Hepatocyte (in vitro differentiated cells): ENCODE data around the gene C16orf86. TPM values are rescaled to one million over a fixed set of nuclear protein-coding genes. Genes with fewer than 3 reads are reported as not detected.

ENCODE experiments used
- DNase-seq: peaks from one replicate; pipeline ENCODE4 v3.0.0-alpha.2; 2016; ENCODE audit warnings: low spot score
- H2AFZ ChIP-seq: fragments of 200-600 bp; sonication (generic); 2 replicates; pipeline ENCODE4 v1.6.0; 2016; ENCODE audit warnings: antibody characterized with exemption, mild to moderate bottlenecking
- H3K27ac ChIP-seq: fragments of 200-600 bp; sonication (generic); 2 replicates; pipeline ENCODE4 v1.5.1; 2016; ENCODE audit warnings: mild to moderate bottlenecking
- H3K27me3 ChIP-seq: fragments of 200-600 bp; sonication (generic); 2 replicates; pipeline ENCODE4 v1.6.1; 2016
- H3K36me3 ChIP-seq: fragments of 200-600 bp; sonication (generic); replicated peaks from 2 replicates; pipeline ENCODE4 v1.5.1; 2016; ENCODE audit warnings: low read depth; ENCODE audit not compliant: insufficient read depth
- H3K4me1 ChIP-seq: fragments of 200-600 bp; sonication (generic); 2 replicates; pipeline ENCODE4 v1.5.1; 2016; ENCODE audit warnings: mild to moderate bottlenecking, moderate library complexity; ENCODE audit not compliant: insufficient read depth
- H3K4me2 ChIP-seq: fragments of 200-600 bp; sonication (generic); 2 replicates; pipeline ENCODE4 v1.6.0; 2016
- H3K4me3 ChIP-seq: fragments of 200-600 bp; sonication (generic); 2 replicates; pipeline ENCODE4 v1.5.1; 2016; ENCODE audit warnings: mild to moderate bottlenecking
- H3K79me2 ChIP-seq: fragments of 200-600 bp; sonication (generic); 2 replicates; pipeline ENCODE4 v1.6.0; 2017; ENCODE audit warnings: mild to moderate bottlenecking
- H3K9me2 ChIP-seq: fragments of 200-600 bp; sonication (generic); replicated peaks from 2 replicates; pipeline ENCODE4 v1.6.0; 2017; ENCODE audit warnings: mild to moderate bottlenecking; ENCODE audit not compliant: insufficient read depth
- H3K9me3 ChIP-seq: fragments of 200-600 bp; sonication (generic); 2 replicates; pipeline ENCODE4 v1.5.1; 2016; ENCODE audit warnings: low read depth, mild to moderate bottlenecking
- H4K20me1 ChIP-seq: fragments of 200-600 bp; sonication (generic); 2 replicates; pipeline ENCODE4 v1.6.0; 2016; ENCODE audit warnings: mild to moderate bottlenecking; ENCODE audit not compliant: insufficient read depth, poor library complexity, severe bottlenecking
- CTCF ChIP-seq: fragments of 200-600 bp; sonication (generic); IDR thresholded peaks from 2 replicates; pipeline ENCODE4 v1.5.1; 2016; ENCODE audit warnings: antibody characterized with exemption, mild to moderate bottlenecking; ENCODE audit not compliant: poor library complexity
- EZH2 ChIP-seq: fragments of 200-600 bp; sonication (generic); IDR thresholded peaks from 2 replicates; pipeline ENCODE4 v1.6.1; 2016; ENCODE audit warnings: antibody characterized with exemption, mild to moderate bottlenecking, borderline replicate concordance
- EZH2phosphoT487 ChIP-seq: fragments of 200-600 bp; sonication (generic); IDR thresholded peaks from one replicate; pipeline ENCODE4 v1.6.1; 2018; ENCODE audit warnings: antibody characterized with exemption, mild to moderate bottlenecking, low read depth, moderate library complexity; ENCODE audit not compliant: unreplicated experiment, severe bottlenecking
- WGBS: methylation state at CpG from one replicate; pipeline ENCODE4 v1.1.6; 2016; ENCODE audit warnings: low lambda C conversion rate; ENCODE audit errors: missing lambda C conversion rate; 5-methylcytosine and 5-hydroxymethylcytosine counted together
- polyA plus RNA-seq: library from polyadenylated mRNA; unstranded; fragments of >200 nt; fragmentation: Nextera tagmentation; extraction: Ambion mirVana; gene quantifications from 2 replicates; pipeline ENCODE4 v1.2.1, GENCODE V29; 2016
- total RNA-seq: library from RNA; depleted of rRNA; stranded (reverse); fragments of >200 nt; gene quantifications from 2 replicates; pipeline ENCODE4 v1.2.3, GENCODE V29; 2014

Gene C16orf86
- total and polyA plus RNA-seq, 2 experiments from 2014 or later: 2.3 to 4.1 TPM

GRCh38 chr16:67675579-67675935, 8.9 kb downstream of the C16orf86 start:
- Histone ChIP-seq H3K27ac (no peak overlapping the region), H3K4me3 (no peak overlapping the region), H3K9me3 (no peaks in the 10 kb centered on the region), H3K36me3 (no peaks in the 10 kb centered on the region), H3K27me3 (no peaks in the 10 kb centered on the region), H3K79me2 (no peaks in the 10 kb centered on the region), H4K20me1 (no peaks in the 10 kb centered on the region), H3K9me2 (no peaks in the 10 kb centered on the region), H2AFZ (no peak overlapping the region), H3K4me1 (peaks cover 7% of the 10 kb centered on the region), H3K4me2 (no peak overlapping the region)
- TF ChIP-seq EZH2: no peak
- TF ChIP-seq EZH2phosphoT487: no peak
- no peak for TF ChIP-seq CTCF
- 98% methylated on average over 17 of the region's 17 CpGs for WGBS
- DNase-seq: no peak

GRCh38 chr16:67675999-67676398, 9.4 kb downstream of the C16orf86 start:
- Histone ChIP-seq H3K27me3 (no peaks in the 10 kb centered on the region), H2AFZ (no peak overlapping the region), H3K79me2 (no peaks in the 10 kb centered on the region), H3K36me3 (no peaks in the 10 kb centered on the region), H3K4me1 (peaks cover 7% of the 10 kb centered on the region), H3K9me3 (no peaks in the 10 kb centered on the region), H3K4me3 (no peak overlapping the region), H3K27ac (no peak overlapping the region), H3K9me2 (no peaks in the 10 kb centered on the region), H3K4me2 (no peak overlapping the region), H4K20me1 (no peaks in the 10 kb centered on the region)
- TF ChIP-seq EZH2phosphoT487 (no peak), EZH2 (no peak), CTCF (no peak)
- DNase-seq: no peak
- WGBS: 98% methylated on average over 7 of the region's 7 CpGs

GRCh38 chr16:67676516-67676915, 9.9 kb downstream of the C16orf86 start:
- Histone ChIP-seq H3K36me3 (no peaks in the 10 kb centered on the region), H3K79me2 (no peaks in the 10 kb centered on the region), H3K4me1 (peaks cover 7% of the 10 kb centered on the region), H2AFZ (no peak overlapping the region), H3K4me2 (no peak overlapping the region), H3K27ac (no peak overlapping the region), H4K20me1 (no peaks in the 10 kb centered on the region), H3K9me3 (no peaks in the 10 kb centered on the region), H3K4me3 (no peak overlapping the region), H3K9me2 (no peaks in the 10 kb centered on the region), H3K27me3 (no peaks in the 10 kb centered on the region)
- 88% methylated on average over 4 of the region's 4 CpGs for WGBS
- no peak for DNase-seq
- TF ChIP-seq EZH2: no peak
- TF ChIP-seq EZH2phosphoT487: no peak
- TF ChIP-seq CTCF: no peak

GRCh38 chr16:67676939-67677338, 10.3 kb downstream of the C16orf86 start:
- no peaks in the 10 kb centered on the region for H4K20me1 ChIP-seq
- H3K9me2 ChIP-seq: no peaks in the 10 kb centered on the region
- no peak overlapping the region for H3K27ac ChIP-seq
- TF ChIP-seq EZH2: no peak
- TF ChIP-seq CTCF: no peak
- TF ChIP-seq EZH2phosphoT487: no peak
- no peak overlapping the region for H3K4me2 ChIP-seq
- no peak for DNase-seq
- no peaks in the 10 kb centered on the region for H3K9me3 ChIP-seq
- H3K79me2 ChIP-seq: no peaks in the 10 kb centered on the region
- WGBS: 84% methylated on average over 8 of the region's 8 CpGs
- peaks cover 7% of the 10 kb centered on the region for H3K4me1 ChIP-seq
- H2AFZ ChIP-seq: no peak overlapping the region
- H3K27me3 ChIP-seq: no peaks in the 10 kb centered on the region
- H3K4me3 ChIP-seq: no peak overlapping the region
- no peaks in the 10 kb centered on the region for H3K36me3 ChIP-seq
